Keratinocyte (primary cell): ENCODE data around the gene DPY19L3.

Experiments used
- CTCF ChIP-seq, 3 experiments: IDR thresholded peaks in 1 of 3; conservative IDR thresholded peaks in 1 of 3; optimal IDR thresholded peaks in 1 of 3; 2 replicates in 2 of 3; 3 replicates in 1 of 3; pipeline versions ENCODE3 to v1.5.1; 2011; ENCODE audit warnings: low read length in 3 of 3, mild to moderate bottlenecking in 3 of 3, moderate library complexity in 2 of 3, control low read depth in 1 of 3, inconsistent platforms in 1 of 3; ENCODE audit not compliant: insufficient read depth in 2 of 3; ENCODE audit errors: extremely low read depth in 1 of 3
- EZH2 ChIP-seq: IDR thresholded peaks from one replicate; pipeline ENCODE4 v1.6.1; 2012; ENCODE audit warnings: inconsistent platforms, mild to moderate bottlenecking, low read length, moderate library complexity

- no peak for TF ChIP-seq CTCF (optimal IDR thresholded peaks at IDR 0.05 in 1 of 3, IDR thresholded peaks at IDR 0.05 in 1 of 3, conservative IDR thresholded peaks at IDR 0.05 in 1 of 3; ENCODE audit: extremely low read depth in 1 of 3, insufficient read depth in 2 of 3, low read length in 3 of 3)
- TF ChIP-seq EZH2 = no peak
Observed at GRCh38 chr19:32422435-32422834, 16.9 kb downstream of the DPY19L3 start.
